Right ventricle myocardium superior (tissue), 1 donor: ENCODE measurements around the gene CSDE1. TPM values are rescaled to one million over a fixed set of nuclear protein-coding genes. Genes with fewer than 3 reads are reported as not detected.
A peak's percentile ranks its signal among the peaks of the same experiment; 100 is the strongest.
"Not testable (repeated sequence)": the region's sequence is repeated elsewhere in the genome, so short reads cannot be mapped to it uniquely, and the experiment has no call there.

Source experiments
- ATAC-seq: fragments of 200-7000 bp; cut with Tn5 transposase; one replicate; pipeline ENCODE4 v1.9.1; 2020; ENCODE audit warnings: mild to moderate bottlenecking; ENCODE audit not compliant: poor library complexity
- DNase-seq: peaks from one replicate; pipeline ENCODE4 v3.0.0-alpha.2; 2020
- intact Hi-C: fragments of 100-400 bp; cut with DNase I; formaldehyde crosslinking; loops from one replicate; pipeline ENCODE4 v1.11.2; 2022
- long read RNA-seq: library from polyadenylated mRNA; unstranded; transcript quantifications from one replicate; pipeline ENCODE4 v2.0.0, GENCODE V29; 2021
- total RNA-seq: library from RNA; stranded (reverse); fragmentation: NEBNext Ultra II Directional; extraction: Animal tissue kit (Norgen Biotek cat#: 25700); gene quantifications from one replicate; pipeline ENCODE4 v1.2.1, GENCODE V29; 2021
- donor health status: DM: no; HTN: yes; CAD: no; lungs with severe emphysema.

The CSDE1 gene
- total RNA-seq: 901 TPM
- long read RNA-seq, full-length matches to known transcripts: 833 of 1,070 reads
- long read RNA-seq, partial matches to known transcripts: 135 of 1,070 reads
- long read RNA-seq, other reads (novel, unspliced or antisense): 102 of 1,070 reads

- intact Hi-C loops: no loop called here
Observed at GRCh38 chr1:114757455-114758255, at the start of gene CSDE1. TSS of gene CSDE1 (minus strand) at chr1:114757984. CDS start at chr1:114739890, 18,094 bp downstream.

GRCh38 chr1:114804449-114804848 is 46.7 kb upstream of the CSDE1 start:
- DNase-seq, intact Hi-C loops, ATAC-seq: not testable (repeated sequence)

More at GRCh38 chr1:114757455-114758255, at the start of gene CSDE1:
- DNase-seq (peak; percentile 98), ATAC-seq (peak; percentile 98)

- intact Hi-C loops: no loop called here
- no peak for ATAC-seq
- no peak for DNase-seq
Observed at GRCh38 chr1:114803001-114803400, 45.2 kb upstream of the CSDE1 start.

- DNase-seq (no peak), ATAC-seq (no peak)
- intact Hi-C loops: no loop called here
Observed at GRCh38 chr1:114794038-114794437, 36.3 kb upstream of the CSDE1 start.

- DNase-seq, intact Hi-C loops, ATAC-seq: not testable (repeated sequence)
Observed at GRCh38 chr1:114790581-114790980, 32.8 kb upstream of the CSDE1 start.

GRCh38 chr1:114786440-114786839 is 28.7 kb upstream of the CSDE1 start:
- intact Hi-C loops, DNase-seq, ATAC-seq: not testable (repeated sequence)

- no peak for DNase-seq
- intact Hi-C loops: no loop called here
- no peak for ATAC-seq
Observed at GRCh38 chr1:114782476-114782875, 24.7 kb upstream of the CSDE1 start.

- DNase-seq (peak; percentile 95), ATAC-seq (peak; percentile 99)
- intact Hi-C loops: no loop called here
Observed at GRCh38 chr1:114780344-114781226, 22.8 kb upstream of the CSDE1 start, which contains the start of gene SIKE1. TSS of gene SIKE1 (minus strand) at chr1:114780685. CDS start at chr1:114780607, 78 bp downstream.

- ATAC-seq: no peak
- no peak for DNase-seq
- intact Hi-C loops: no loop called here
Observed at GRCh38 chr1:114779722-114780121, 21.9 kb upstream of the CSDE1 start.

- DNase-seq, intact Hi-C loops, ATAC-seq: not testable (repeated sequence)
Observed at GRCh38 chr1:114776726-114777125, 18.9 kb upstream of the CSDE1 start.

GRCh38 chr1:114771992-114772391 is 14.2 kb upstream of the CSDE1 start:
- intact Hi-C loops: no loop called here
- ATAC-seq (no peak), DNase-seq (no peak)

- DNase-seq (no peak), ATAC-seq (no peak)
- intact Hi-C loops: no loop called here
Observed at GRCh38 chr1:114770989-114771388, 13.2 kb upstream of the CSDE1 start.

GRCh38 chr1:114764689-114765088 is 6.9 kb upstream of the CSDE1 start:
- DNase-seq: no peak
- ATAC-seq: no peak
- intact Hi-C loops: no loop called here

GRCh38 chr1:114758256-114758832 is 560 bp upstream of the CSDE1 start:
- intact Hi-C loops: no loop called here

GRCh38 chr1:114756949-114757454 is 782 bp downstream of the CSDE1 start:
- DNase-seq: peak; percentile 56
- ATAC-seq: peak; percentile 7
- intact Hi-C loops: no loop called here

More at GRCh38 chr1:114758256-114758832, 560 bp upstream of the CSDE1 start:
- DNase-seq (no peak), ATAC-seq (no peak)

- DNase-seq (no peak), ATAC-seq (no peak)
- intact Hi-C loops: no loop called here
Observed at GRCh38 chr1:114756009-114756892, 1.5 kb downstream of the CSDE1 start.

GRCh38 chr1:114755006-114755931 is 2.5 kb downstream of the CSDE1 start:
- ATAC-seq (no peak), DNase-seq (no peak)
- intact Hi-C loops: no loop called here
